ENCODE data around the gene SPTLC3.

GRCh38 chr20:13141546-13141945 lies 132.8 kb downstream of the SPTLC3 start:
- TF ChIP-seq GATA2 (IDR thresholded peaks at IDR 0.05; ENCODE audit: low read depth, low read length) (no peak), GATA3 (IDR thresholded peaks at IDR 0.05; ENCODE audit: low read depth, low read length) (no peak)

All from SH-SY5Y (cell line).